ENCODE measurements around the gene DENND4A. TPM values are rescaled to one million over a fixed set of nuclear protein-coding genes. Genes with fewer than 3 reads are reported as not detected.

The DENND4A gene
- polyA plus RNA-seq, 1 of the 3 experiments (the other 2 are of a cell fraction) = 2.5 TPM

DNA sequence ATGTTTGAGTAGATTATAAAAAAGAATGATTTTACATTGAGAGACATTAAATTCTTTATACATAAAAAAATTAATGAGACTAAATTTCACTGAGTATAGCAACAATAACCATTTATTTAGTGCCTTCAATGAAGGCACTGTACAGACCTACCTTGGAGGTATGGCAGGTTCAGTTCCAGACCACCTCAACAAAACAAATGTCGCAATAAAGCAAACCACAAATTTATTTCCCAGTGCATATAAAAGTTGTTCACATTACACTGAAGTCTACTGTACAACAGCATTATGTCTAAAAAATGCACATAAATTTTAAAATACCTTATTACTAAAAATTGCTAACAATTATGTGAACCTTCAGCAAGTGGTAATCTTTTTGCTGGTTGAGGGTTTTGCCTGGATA is 111.5 kb downstream of the DENND4A start:
- Histone ChIP-seq H3K79me2 (ENCODE audit: insufficient read depth) (no peaks in the 10 kb centered on the region), H3K9me3 (no peaks in the 10 kb centered on the region), H3F3A (replicated peaks; ENCODE audit: insufficient read depth) (no peaks in the 10 kb centered on the region), H3K9ac (no peak overlapping the region), H3K9me2 (no peaks in the 10 kb centered on the region), H4K20me1 (ENCODE audit: insufficient read depth) (no peaks in the 10 kb centered on the region), H3K27me3 (ENCODE audit: insufficient read depth) (no peaks in the 10 kb centered on the region), H3K4me3 (ENCODE audit: low read depth in 2 of 2, low read length in 1 of 2) (no peak overlapping the region), H3K4me2 (no peak overlapping the region), H3K36me3 (replicated peaks in 1 of 2; ENCODE audit: control insufficient read depth in 1 of 2, insufficient read depth in 2 of 2, low read length in 1 of 2) (no peaks in the 10 kb centered on the region), H2AFZ (ENCODE audit: low read depth) (no peak overlapping the region), H3K4me1 (ENCODE audit: control insufficient read depth in 1 of 2, insufficient read depth in 2 of 2, low read depth in 1 of 2, low read length in 1 of 2) (no peaks in the 10 kb centered on the region), H3K27ac (ENCODE audit: low read depth in 2 of 2, low read length in 1 of 2) (no peak overlapping the region)
- ChIA-PET CTCF (no interaction called here), POLR2A (no interaction called here)
- no peak for DNase-seq
- WGBS (ENCODE audit: low lambda C conversion rate) = 100% methylated on average over 1 of the region's 1 CpG
- TF ChIP-seq ZBTB33 (IDR thresholded peaks at IDR 0.05; ENCODE audit: borderline replicate concordance, low read depth) (no peak), TEAD4 (IDR thresholded peaks at IDR 0.05; ENCODE audit: borderline replicate concordance, insufficient read depth) (no peak), FOXM1 (IDR thresholded peaks at IDR 0.05; ENCODE audit: low read depth) (no peak), TCF12 (IDR thresholded peaks at IDR 0.05) (no peak), SIN3A (IDR thresholded peaks at IDR 0.05; ENCODE audit: borderline replicate concordance, low read depth, low read length) (no peak), RXRA (IDR thresholded peaks at IDR 0.05; ENCODE audit: borderline replicate concordance, low read depth) (no peak)
- TF ChIP-seq, protein P1, sequence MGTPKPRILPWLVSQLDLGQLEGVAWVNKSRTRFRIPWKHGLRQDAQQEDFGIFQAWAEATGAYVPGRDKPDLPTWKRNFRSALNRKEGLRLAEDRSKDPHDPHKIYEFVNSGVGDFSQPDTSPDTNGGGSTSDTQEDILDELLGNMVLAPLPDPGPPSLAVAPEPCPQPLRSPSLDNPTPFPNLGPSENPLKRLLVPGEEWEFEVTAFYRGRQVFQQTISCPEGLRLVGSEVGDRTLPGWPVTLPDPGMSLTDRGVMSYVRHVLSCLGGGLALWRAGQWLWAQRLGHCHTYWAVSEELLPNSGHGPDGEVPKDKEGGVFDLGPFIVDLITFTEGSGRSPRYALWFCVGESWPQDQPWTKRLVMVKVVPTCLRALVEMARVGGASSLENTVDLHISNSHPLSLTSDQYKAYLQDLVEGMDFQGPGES (IDR thresholded peaks at IDR 0.05; ENCODE audit: low read depth, low read length) = no peak

- Histone ChIP-seq H3K4me1 (ENCODE audit: control insufficient read depth in 1 of 2, insufficient read depth in 2 of 2, low read depth in 1 of 2, low read length in 1 of 2) (no peaks in the 10 kb centered on the region), H3K27me3 (ENCODE audit: insufficient read depth) (no peaks in the 10 kb centered on the region), H4K20me1 (ENCODE audit: insufficient read depth) (no peaks in the 10 kb centered on the region), H3K9ac (no peak overlapping the region), H3K9me3 (no peaks in the 10 kb centered on the region), H3K4me2 (no peak overlapping the region), H3K79me2 (ENCODE audit: insufficient read depth) (no peaks in the 10 kb centered on the region), H3F3A (replicated peaks; ENCODE audit: insufficient read depth) (no peaks in the 10 kb centered on the region), H3K36me3 (replicated peaks in 1 of 2; ENCODE audit: control insufficient read depth in 1 of 2, insufficient read depth in 2 of 2, low read length in 1 of 2) (peaks cover 0 to 6% of the 10 kb centered on the region in 2 experiments), H3K27ac (ENCODE audit: low read depth in 2 of 2, low read length in 1 of 2) (no peak overlapping the region), H2AFZ (ENCODE audit: low read depth) (no peak overlapping the region), H3K9me2 (no peaks in the 10 kb centered on the region), H3K4me3 (ENCODE audit: low read depth in 2 of 2, low read length in 1 of 2) (no peak overlapping the region)
- no peak for TF ChIP-seq MAX (IDR thresholded peaks at IDR 0.05; ENCODE audit: low read depth)
- no peak for TF ChIP-seq TEAD4 (IDR thresholded peaks at IDR 0.05; ENCODE audit: borderline replicate concordance, insufficient read depth)
- TF ChIP-seq TAF1 (IDR thresholded peaks at IDR 0.05; ENCODE audit: borderline replicate concordance, low read depth, low read length) = no peak
- TF ChIP-seq EP300 (IDR thresholded peaks at IDR 0.05; ENCODE audit: borderline replicate concordance in 1 of 2, low read depth in 1 of 2, low read length in 1 of 2) = no peak
- TF ChIP-seq POLR2AphosphoS5 (IDR thresholded peaks at IDR 0.05; ENCODE audit: low read depth, low read length) = no peak
- no peak for TF ChIP-seq SIN3A (IDR thresholded peaks at IDR 0.05; ENCODE audit: borderline replicate concordance, low read depth, low read length)
- TF ChIP-seq NRF1 (IDR thresholded peaks at IDR 0.05; ENCODE audit: low read depth, low read length) = no peak
- no peak for TF ChIP-seq NFIC (IDR thresholded peaks at IDR 0.05; ENCODE audit: borderline replicate concordance)
- TF ChIP-seq CHD2 (IDR thresholded peaks at IDR 0.05; ENCODE audit: low read length, partially characterized antibody) = no peak
- no peak for TF ChIP-seq SMC3 (IDR thresholded peaks at IDR 0.05; ENCODE audit: low read depth, low read length)
- TF ChIP-seq USF1 (IDR thresholded peaks at IDR 0.05; ENCODE audit: borderline replicate concordance, low read depth) = no peak
- no peak for TF ChIP-seq RFX5 (IDR thresholded peaks at IDR 0.05; ENCODE audit: low read length)
- no peak for TF ChIP-seq RXRA (IDR thresholded peaks at IDR 0.05; ENCODE audit: borderline replicate concordance, low read depth)
- WGBS (ENCODE audit: low lambda C conversion rate) = 92% methylated on average over 2 of the region's 2 CpGs
- DNase-seq = no peak
- ChIA-PET CTCF (no interaction called here), POLR2A (no interaction called here)
These were observed 116.0 kb downstream of the DENND4A start for GRCh38 chr15:65676123-65676522.
